GM18502 (cell line): ENCODE data around the gene DHDH.
A peak's percentile ranks its signal among the peaks of the same experiment; 100 is the strongest.

Experiments
- ATAC-seq: cut with Tn5 transposase; IDR thresholded peaks from one replicate; pipeline ENCODE4 v1.9.1; 2021; ENCODE audit warnings: mild to moderate bottlenecking; ENCODE audit not compliant: unreplicated experiment, poor library complexity

The DHDH gene

DNA sequence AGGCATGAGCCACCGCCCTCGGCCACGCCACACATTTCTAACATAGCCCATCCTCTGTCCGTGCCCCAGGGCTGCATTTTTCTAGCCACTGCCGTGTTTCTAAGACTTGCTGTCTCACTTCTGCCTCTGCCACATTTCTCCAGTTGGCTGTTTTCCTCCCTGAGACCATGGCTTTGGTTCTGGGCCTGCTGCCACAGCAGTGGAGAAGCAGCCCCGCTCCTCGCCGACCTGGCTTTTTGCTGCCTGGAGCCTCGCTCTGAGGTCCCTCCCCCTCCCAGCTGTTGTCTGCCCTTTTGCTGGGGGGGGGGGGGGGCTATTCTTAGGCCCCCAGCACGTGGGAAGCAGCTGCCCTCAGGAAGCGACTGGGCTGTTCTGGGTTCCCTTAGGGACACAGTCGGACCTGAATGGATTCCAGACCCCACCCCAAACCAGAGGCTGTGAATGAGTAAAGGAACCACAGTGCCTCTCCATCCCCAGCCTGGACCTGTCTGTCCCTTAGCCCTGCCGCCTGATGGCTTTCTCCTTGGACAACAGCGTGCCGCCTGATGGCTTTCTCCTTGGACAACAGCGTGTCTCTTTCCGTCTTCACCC, 56.3 kb downstream of the DHDH start:
- ATAC-seq, result no peak

DNA sequence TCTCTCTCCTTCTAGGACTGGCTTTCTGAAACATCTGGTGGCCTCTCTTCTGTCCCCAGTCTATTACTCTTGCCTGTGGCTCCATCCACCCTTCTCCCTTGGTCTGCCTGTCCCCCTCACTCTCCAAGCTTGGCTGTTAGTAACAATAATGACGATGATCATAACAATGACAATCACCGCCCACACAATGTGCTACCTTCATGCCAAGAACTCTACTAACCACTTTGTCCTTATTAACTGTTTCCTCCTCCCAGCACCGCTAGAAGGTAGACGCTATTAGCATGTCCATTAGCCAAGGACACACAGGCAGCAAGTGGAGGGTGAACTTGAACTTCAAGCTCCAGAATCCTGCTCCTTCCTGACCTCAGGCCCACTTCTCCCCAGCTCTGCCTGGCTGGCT, 56.9 kb downstream of the DHDH start:
- no peak for ATAC-seq

DNA sequence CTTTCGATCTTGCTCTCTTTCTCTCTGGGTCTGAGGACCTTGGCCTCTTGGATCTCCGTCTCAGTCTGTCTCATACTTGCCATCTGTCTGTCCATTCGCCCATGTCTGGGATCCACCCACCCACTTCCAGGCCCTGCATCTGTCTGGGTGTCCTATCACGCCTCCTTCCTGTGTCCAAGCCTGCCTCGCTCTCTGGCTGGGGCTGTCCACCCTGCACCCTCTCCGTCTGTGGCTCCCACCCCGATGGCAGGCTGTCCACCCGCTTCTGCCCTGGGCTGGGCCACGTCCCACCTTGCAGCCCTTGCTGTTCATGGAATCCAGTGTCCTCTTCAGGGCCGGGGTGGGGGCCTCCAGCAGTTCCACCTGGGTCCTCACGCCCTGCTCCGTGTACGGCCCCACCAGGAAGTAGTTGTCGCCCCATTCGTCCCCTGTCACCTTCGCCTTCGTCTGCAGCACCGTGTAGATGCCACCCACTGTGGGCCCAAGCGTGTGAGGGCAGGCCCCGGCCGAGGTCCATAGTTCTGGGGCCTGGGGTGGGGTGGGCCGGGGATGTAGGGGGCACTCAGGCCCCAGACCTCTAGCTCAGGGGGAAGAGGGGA, 57.6 kb downstream of the DHDH start:
- ATAC-seq, result no peak

DNA sequence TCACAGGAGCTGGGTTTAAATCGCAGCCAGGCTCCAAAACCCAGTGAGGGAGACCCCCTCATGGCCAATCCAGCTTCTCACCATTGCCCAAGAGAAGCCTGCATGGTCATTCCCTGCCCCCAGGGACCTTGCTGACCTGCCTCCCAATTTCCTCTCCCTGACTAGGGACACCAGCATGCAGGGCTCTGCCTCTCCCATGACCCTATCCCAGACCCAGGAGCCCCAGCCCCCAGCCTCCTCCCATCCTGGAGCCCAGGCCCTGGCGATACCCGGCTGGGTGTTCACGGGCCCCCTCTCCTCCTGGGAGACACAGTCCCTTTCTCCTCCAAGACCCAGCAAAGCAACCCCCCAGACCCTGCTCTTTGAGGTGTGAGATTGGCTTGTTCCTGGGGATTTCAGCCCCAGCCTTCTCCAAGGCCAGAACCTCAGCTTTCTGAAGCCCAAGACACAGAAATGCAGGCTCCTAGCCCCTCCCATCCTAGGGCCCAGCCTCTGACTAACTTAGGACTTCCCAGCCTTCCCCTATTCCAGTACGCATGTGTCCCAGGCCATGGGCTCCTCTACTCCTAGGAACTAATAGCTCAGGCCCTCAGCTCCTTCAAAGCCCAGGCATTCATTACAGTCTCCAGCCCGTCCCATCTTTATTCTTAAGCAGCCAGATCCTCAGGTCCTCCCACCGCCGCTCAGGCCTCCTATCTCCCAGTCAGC, 58.5 kb downstream of the DHDH start:
- no peak for ATAC-seq

DNA sequence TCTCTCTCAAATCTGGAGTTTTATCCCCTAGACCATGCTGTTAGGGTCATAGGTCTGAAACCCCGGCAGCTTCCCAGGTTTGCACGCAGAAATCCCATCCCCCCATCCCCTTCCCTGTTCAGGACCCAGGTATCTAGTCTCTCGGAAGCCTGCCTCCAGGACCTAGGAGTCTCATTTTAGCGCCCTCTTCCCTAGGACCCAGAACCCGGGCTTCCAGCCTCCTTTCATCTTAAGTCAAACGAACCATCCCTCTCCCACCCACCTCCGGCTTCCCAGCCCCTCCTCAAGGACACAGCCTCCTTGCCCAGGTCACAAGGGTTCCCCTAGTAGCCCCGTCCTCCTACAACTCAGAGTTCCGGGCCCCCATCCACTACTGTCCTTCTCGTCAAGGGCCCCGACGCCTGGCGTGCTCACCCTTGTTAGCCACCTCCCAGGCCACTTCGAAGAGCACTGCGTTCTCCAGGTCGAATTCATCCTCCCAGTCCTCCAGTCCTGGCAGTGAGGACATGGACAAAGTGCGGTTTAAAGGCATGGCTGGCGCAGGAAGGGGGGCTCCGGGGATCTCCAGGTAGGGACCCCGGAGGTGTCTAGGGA, 59.2 kb downstream of the DHDH start:
- no peak for ATAC-seq

DNA sequence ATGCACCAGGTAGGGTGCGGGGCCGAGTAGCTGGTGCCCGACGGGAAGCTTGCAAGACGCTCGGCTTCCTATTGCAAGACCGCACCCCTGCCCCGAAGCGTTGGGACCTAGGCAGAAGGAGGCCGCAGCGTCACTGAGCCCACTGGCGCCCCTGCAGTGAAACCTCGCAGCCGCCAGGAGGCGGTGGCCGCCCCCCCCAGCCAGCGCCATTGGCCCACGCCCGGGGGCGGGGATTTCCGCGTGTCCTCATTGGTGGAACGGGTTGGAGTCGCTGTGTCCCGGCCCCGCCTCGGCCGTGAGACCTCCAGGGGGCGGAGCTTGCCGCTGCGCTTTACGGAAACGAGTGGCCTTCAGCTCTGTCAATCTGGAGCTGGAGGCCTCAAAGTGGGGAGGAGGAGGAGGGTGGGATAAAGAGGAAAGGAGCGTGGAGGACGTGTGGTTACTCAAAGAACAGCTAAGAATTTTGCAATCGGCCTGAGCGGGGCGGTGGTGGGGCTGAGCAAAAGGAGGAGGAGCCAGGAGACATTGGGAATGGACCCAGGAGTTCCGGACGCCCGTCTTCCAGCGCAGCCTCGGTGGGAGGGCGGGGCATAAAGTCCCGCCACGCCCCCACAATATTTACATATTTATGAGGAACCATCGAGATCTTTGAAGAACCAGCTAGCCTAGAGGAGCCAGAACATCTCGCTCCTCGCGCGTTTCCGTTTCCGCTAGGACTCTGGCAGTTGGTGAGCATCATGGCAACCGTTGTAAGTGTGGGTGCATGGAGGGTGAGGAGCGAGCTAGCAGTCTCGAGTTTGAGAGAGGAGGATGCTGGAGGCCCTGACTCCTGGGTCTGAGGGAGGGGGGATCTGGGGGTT, 59.9 kb downstream of the DHDH start, which contains the start of the genes GYS1 and RUVBL2:
GYS1 (minus strand) TSS at position 135 of the 860 bp plus-strand sequence. CDS start 197 bp downstream, outside the sequence.
RUVBL2 (plus strand) TSS at position 713 of the 860 bp plus-strand sequence; CDS start at position 738, 25 bp downstream.
- ATAC-seq, result peak; percentile 78

DNA sequence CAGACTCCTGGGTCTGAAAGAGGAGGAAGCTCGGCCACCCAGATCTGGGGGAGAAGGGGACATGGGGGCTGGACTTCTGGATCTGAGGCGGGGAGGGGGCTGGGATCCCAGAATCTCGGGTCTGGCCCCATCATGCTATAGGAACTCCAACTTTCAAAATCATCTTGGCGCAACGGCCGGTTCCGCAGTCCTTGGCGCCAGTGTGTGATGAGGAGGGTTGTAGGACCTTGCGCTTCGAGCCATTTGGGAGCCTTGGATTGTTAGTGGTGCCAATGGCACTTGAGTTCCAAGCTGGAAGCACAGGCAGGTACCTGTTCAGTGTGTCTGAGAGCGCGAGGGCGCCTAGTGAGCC, 60.5 kb downstream of the DHDH start:
- no peak for ATAC-seq
